Central memory CD4-positive, alpha-beta T cell (primary cell): ENCODE measurements around the gene CASKIN1.
A peak's percentile ranks its signal among the peaks of the same experiment; 100 is the strongest.
"Not testable (repeated sequence)": the region's sequence is repeated elsewhere in the genome, so short reads cannot be mapped to it uniquely, and the experiment has no call there.

Experiments used
- DNase-seq: peaks from one replicate; pipeline ENCODE4 v3.0.0; 2022

Gene CASKIN1

GRCh38 chr16:2155091-2155950, 41.1 kb downstream of the CASKIN1 start, which contains the start of gene TRAF7:
Gene TRAF7 (plus strand): TSS chr16:2155782. CDS start chr16:2163921, 8,139 bp downstream.
- peak; percentile 99 for DNase-seq

GRCh38 chr16:2154533-2155090, 41.8 kb downstream of the CASKIN1 start:
- no peak for DNase-seq

- DNase-seq = no peak
These were observed 43.5 kb downstream of the CASKIN1 start for GRCh38 chr16:2152695-2153506.

- DNase-seq = no peak
These were observed 45.0 kb downstream of the CASKIN1 start for GRCh38 chr16:2151188-2152091.

DNA sequence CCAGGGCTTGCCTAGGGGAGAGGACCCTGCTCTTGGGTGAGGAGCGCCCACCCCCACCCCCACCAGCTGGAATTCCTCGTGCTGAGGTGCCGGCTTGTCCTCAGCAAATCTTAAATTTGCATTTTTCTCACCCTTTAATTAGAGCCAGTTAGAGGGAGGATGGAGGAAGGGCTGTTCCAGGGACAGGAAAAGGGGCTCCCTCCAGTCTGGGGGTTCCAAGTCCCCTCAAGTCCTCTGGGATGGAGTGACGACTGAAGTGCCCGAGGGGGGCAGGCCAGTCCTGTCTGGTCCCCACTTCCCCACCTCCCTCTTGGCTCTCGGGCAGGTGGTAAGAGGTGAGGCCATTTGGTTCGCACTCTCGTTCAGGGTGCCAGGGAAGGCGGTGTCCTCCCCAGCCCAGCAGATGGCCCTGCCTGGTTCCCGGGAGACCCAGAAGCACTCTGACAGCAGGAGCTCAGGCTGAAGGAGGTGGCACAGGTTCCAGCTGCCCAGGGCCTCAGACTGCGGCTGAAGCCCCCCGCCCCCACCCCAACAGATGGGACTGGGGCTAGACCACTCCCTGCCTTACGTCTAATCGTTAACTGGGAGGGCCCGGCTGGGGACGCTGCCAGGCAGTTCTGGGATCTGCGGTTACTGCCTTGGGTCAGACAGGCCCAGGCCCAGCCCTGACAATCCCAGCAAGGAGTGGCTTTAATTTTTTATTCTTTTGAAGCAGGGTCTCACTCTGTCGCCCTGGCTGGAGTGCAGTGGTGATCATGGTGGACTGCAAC, 45.8 kb downstream of the CASKIN1 start:
- DNase-seq = no peak

- DNase-seq = no peak
These were observed 46.6 kb downstream of the CASKIN1 start for GRCh38 chr16:2149630-2150417.

GRCh38 chr16:2148714-2149629, 47.4 kb downstream of the CASKIN1 start:
- no peak for DNase-seq

DNA sequence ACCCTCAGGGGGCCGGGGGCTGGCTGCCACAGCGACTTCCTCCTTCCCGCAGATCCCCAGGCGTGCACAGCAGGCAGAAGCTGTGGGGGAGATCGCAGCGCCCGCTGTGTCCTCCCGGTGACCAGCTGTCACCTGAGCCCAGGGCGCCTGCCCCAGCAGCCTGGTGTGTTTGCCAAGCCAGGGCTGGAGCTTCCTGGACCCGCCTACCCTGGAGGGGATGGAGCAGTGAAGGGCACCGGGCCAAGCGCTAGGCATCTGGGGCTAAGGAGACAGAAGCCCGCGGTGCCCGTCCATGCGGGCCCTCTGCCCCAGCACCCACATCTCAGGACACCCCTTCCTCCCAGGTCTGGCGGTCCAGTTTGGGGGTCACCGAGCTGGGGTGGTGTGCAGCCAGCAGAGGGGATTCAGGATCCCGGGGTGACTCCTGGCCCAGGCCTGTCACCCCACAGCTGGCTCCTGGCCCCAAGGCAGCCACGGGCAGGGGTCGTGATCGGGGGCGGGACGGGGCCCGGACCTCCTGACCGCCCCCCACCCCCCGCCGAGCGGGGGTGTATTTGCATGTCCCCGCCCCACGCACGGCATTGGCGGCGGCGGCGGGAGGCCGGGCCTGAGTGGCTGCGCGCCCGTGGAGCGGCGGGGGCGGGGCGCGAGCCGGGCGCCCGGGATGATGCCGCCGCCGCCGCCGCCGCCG, 48.3 kb downstream of the CASKIN1 start, which contains the start of gene RAB26:
Gene RAB26, plus strand, starts transcription at position 645 of the 691 bp plus-strand sequence. CDS start 159 bp downstream, outside the sequence.
- DNase-seq = peak; percentile 54

DNA sequence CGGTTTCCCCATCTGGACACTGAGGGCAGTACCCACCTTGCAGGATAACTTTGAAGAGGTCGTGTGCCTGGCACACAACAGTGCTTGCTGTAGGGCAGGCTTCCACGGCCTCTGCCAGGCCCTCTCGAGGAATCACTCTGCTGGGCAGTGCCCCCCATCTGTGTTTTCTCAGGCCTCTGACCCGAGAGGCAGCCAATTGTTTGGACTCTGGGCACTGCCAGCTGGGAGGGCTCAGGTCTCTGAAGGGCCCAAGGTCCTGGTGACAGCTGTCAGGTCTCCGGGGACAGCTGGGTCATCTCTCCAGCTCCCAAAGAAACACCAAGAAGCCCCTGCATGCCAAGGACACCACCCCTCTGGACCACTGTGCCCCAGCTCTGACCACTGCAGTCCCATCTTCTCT, 49.0 kb downstream of the CASKIN1 start:
- DNase-seq = no peak

DNA sequence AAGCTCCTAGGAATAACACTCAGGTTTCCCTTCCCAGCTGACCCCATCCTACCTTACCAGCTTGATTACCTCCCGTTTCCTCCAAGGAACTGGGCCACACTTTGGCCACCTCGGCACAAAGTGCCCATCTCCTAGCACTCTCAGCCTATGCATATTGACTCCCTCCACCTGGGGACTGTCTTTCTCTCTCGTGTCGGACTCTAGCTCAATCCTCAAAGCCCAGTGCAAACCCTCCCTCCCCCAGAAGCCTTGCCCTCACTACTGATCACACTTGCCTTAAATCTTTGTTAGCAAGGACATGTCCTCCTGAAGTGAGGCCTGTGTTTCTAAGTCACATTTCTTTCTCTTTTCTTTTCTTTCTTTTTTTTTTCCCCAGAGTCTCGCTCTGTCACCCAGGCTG, 50.6 kb downstream of the CASKIN1 start:
- DNase-seq = no peak

DNA sequence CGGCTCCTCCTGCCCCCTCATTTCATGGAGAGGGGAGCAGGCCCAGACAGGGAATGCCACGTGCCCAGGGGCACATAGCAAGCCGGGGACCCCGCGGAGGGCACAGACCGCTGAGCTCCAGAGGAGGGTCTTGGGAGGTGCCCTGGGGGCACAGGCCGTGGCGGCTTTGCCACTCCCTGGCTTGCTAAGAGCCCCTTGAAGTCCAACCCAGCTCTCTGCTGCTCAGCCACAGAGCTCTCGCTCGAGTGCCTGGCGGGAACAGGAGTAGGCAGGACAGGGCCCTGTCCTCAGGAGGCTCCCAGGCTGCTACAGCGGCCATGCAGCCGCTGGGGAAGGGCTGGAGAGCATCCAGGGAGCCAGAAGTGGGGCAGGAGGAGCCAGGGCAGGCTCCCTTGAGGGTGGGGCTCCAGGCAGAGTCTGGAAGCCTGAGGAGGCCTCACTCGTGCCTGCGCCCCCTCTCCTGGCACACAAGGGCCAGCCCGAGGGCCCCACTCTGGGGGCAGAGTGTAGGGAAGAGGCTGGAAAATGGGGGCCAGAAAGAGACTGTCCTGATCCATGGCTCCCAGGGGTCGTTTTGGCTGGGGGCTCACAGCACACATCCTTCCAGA, 52.4 kb downstream of the CASKIN1 start:
- no peak for DNase-seq

- DNase-seq = no peak
These were observed 53.2 kb downstream of the CASKIN1 start for GRCh38 chr16:2142942-2143877.

DNA sequence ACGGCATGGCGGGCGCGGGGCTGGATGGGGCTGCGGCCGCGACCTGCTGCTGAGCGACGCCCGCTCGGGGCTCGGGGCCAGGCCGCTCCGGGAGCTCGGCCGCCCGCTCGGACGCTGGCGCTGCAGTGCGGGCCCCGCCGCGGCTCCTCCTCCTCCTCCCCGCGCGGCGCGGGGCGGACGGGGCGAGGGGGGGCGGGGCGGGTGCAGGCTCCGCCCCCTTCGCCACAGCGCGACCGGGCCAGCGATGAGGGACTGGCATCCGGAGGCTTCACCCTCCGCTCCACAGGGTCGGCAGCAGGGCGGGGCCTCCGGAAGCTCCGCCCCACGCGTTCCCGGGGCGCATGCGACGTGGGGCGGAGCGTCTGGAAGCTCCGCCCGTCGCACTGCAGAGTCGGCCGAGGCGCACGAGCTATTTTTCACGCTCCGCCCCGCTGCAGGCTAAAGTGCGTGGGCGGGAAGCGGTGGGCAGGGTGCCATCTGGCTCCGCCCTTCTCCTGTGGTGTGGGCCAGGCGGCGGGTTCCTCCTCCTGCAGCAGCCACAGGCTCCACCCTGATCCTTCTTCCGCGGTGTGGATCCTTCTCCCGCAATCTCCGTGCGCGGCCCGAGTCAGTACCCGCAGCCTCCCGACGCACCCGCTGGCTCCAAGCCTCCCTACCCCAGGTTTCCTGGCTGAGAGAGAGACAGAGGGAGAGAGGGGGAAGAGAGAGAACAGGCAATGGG, 60.5 kb downstream of the CASKIN1 start, which contains the start of gene PKD1:
Gene PKD1, minus strand, starts transcription at position 129 of the 721 bp plus-strand sequence. CDS start 209 bp downstream, outside the sequence.
- DNase-seq = peak; percentile 99

- not testable (repeated sequence) for DNase-seq
These were observed 61.3 kb downstream of the CASKIN1 start for GRCh38 chr16:2135071-2135470.

GRCh38 chr16:2133797-2134196, 62.6 kb downstream of the CASKIN1 start:
- not testable (repeated sequence) for DNase-seq

- DNase-seq = not testable (repeated sequence)
These were observed 66.4 kb downstream of the CASKIN1 start for GRCh38 chr16:2129890-2130447.
